GM13976 (cell line): ENCODE results near the gene KCND3.

Source experiments
- DNase-seq: peaks from one replicate; pipeline ENCODE4 v3.0.0; 2012; ENCODE audit warnings: low spot score
- in situ Hi-C: fragments of 300-500 bp; cut with MboI; formaldehyde crosslinking; loops from one replicate; pipeline ENCODE4 v1.12.0; 2022; ENCODE audit warnings: low sequenced_read_pairs, mixed read lengths, inconsistent platforms; ENCODE audit not compliant: unreplicated experiment
- TF ChIP-seq, protein P1 (sequence below): IDR thresholded peaks from 2 replicates; pipeline ENCODE4 v1.5.1; 2012; ENCODE audit warnings: borderline replicate concordance, mild to moderate bottlenecking; ENCODE audit not compliant: insufficient read depth; ENCODE audit errors: extremely low read depth, missing control alignments, control extremely low read depth

Gene KCND3

DNA sequence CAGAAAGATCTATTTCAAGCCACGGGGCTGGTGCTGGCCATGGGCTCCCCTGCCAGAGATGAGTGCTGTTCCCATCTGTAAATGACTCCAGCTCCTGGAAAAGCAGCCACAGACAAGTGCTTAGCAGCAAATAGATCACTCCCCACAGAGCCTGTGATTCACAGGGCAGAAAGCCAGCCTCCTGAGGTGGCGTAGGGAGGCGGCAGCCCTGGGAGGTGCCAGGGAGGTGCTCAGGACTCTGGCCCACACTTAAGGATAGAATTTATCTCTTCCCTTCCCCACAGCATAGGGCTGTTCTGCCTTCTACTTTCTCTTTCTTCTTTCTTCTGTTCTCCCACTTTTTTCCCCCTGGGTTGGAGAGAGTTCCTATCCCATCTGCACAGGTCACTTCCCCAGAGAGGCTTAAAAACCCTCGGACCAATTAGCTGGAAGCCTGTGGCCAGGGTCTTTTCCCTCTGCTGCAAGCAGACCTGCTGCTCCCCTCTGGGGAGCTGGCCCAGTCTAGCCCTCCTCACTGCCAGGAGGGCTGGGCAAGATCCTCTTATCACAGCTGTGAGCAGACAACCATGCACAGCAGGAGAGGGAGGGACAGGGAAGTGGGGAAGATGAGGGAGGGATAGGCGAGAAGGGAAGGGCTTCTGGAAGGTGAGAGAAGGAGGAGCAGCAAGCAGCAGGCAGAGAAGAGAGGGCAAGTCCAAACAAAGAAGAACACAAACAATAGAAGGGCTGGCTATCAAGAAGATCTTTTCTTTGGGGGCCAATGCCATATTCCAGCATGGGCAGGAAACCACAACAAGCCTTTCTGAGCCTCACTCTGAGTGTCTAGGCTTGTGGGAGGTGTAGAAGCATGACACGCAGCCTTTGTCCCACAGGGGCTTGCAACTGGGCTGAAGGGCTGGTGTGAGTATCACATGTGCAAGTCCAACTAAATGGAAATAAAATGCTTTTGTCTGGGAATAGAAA is 41.0 kb downstream of the KCND3 start:
- TF ChIP-seq, protein P1, sequence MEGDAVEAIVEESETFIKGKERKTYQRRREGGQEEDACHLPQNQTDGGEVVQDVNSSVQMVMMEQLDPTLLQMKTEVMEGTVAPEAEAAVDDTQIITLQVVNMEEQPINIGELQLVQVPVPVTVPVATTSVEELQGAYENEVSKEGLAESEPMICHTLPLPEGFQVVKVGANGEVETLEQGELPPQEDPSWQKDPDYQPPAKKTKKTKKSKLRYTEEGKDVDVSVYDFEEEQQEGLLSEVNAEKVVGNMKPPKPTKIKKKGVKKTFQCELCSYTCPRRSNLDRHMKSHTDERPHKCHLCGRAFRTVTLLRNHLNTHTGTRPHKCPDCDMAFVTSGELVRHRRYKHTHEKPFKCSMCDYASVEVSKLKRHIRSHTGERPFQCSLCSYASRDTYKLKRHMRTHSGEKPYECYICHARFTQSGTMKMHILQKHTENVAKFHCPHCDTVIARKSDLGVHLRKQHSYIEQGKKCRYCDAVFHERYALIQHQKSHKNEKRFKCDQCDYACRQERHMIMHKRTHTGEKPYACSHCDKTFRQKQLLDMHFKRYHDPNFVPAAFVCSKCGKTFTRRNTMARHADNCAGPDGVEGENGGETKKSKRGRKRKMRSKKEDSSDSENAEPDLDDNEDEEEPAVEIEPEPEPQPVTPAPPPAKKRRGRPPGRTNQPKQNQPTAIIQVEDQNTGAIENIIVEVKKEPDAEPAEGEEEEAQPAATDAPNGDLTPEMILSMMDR = no peak
- in situ Hi-C loops = no loop called here
- no peak for DNase-seq

DNA sequence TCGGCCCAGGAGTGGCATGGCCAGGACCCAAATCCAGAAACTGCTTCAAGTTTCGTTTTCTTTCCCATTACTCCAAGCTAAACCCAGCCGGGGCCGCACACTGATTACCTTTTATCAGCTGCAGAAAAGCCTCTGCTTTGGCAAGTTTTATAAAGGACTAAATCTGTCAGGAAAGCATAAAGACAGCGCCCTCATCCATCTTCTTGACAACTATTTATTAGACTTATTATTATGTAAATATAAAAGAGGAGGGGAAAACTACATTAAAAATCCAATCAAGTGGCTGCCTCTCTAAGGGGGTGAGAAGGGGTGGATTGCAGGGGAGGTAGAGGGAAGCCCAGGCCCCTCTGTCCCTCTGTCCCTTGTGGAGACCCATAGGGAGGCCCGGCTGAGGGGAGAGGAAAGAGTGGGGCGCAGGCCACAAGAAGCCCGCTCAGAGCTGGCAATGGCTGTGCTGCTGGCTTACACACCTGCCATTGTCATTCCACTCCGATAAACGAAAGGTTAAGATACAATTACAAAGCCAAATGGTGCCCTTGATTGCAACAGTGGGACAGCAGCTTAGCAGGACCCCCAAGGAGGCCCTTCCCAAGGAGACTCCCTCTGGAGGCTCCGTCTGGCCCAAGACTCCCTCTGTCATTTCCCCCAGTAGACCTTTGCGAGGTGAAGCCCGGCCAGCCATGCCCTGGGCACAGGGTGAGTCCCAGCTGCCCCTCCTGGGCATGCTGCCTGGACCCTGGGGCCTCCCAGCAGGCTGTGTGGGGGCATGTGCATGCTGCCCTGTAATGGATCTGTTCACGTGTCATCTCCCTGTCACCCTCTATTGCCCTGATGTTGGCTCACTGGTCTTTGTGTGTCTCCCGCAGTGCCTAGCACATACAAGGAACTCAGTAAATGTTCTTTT is 45.4 kb downstream of the KCND3 start:
- no peak for DNase-seq
- TF ChIP-seq, protein P1 = no peak
- in situ Hi-C loops = no loop called here

DNA sequence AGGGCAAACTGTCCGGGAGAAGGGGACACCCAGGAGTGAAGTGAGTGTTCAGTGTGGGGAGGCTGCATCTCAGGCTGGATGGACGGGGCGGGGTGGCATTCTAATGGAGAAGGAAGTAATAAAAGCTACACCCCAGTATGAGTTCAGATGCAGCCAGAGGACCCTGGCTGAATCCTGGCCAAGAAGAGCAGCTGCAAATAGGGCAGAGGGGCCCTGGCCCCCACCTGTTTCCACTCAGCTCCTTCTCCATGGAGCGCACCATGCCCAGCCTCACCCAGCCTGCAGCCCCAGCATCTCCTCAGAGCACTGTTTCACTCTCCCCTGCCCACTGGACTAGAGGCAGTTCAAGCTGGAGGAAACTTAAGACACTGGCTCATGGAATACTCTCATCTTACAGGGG is 46.4 kb downstream of the KCND3 start:
- in situ Hi-C loops = no loop called here
- TF ChIP-seq, protein P1 = no peak

DNA sequence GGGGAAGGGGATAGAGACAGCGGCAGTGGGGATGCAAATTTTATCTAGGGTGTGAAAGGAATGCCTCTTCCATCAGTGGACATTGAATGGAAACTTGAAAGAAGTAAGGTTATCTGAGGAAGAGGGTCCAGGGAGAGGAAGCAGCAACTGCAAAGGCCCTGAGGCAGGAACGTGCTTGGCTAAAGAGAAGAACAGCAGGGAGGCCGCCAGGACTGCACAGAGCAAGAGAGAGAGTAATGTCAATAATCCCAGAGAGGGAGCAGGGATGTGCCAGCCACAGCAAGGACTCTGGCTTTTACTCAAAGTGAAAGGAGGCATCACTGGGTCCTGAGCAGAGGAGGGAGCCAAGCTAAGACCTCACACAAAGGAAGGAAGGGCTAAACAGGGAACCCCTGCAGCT is 50.9 kb downstream of the KCND3 start:
- in situ Hi-C loops = no loop called here
- no peak for DNase-seq
- TF ChIP-seq, protein P1 = no peak

More for the DNA sequence above, 46.4 kb downstream of the KCND3 start:
- DNase-seq = no peak

DNA sequence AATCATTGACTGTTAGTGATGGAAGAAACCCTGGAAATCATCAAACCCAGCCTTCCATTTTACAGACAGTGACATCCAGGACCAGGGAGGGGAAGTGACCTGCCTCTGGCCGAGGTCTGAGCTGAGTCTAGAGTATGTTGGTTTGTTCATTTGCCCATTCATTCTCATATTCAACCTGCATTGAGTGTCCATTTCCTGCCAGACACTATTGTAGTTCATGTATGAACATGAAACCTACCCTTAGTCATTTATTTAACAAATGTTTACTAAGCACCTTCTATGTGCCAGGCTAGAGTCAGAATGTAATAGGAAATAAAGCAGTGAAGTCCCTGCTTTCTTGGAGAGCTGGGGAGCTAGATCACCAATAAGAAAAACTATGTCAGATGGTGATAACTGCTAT is 51.3 kb downstream of the KCND3 start:
- no peak for DNase-seq
- in situ Hi-C loops = no loop called here
- TF ChIP-seq, protein P1 = no peak

DNA sequence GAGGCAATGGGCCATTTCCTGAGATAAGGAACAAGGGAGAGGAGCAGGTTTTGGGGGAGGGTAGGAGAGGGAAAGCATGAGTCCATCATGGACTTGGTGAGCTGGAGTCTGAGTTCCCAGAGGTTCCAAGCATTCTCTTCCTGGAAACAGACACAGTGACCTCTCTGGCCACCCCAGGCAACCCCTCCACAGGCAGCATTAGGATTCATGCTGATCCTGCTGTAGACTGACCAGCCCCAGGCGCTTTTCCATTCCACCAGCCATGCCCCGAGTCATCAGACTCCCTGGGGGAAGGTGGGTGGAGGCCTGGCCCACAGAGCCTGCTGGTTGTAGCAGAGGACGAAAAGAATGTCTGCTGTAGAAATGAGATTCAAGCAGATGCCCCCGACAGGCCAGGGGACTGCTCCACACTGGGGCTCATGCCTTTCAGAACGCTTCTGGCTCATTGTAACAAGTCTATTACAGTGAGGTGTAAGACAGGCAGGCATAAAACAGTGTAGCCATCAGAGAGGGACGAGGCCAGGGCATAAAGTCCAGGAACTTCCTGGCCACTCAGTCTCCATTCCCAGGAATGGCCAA is 52.2 kb downstream of the KCND3 start:
- in situ Hi-C loops = no loop called here
- TF ChIP-seq, protein P1 = no peak
- no peak for DNase-seq
